ENCODE results near the gene KRTAP5-6.

DNA sequence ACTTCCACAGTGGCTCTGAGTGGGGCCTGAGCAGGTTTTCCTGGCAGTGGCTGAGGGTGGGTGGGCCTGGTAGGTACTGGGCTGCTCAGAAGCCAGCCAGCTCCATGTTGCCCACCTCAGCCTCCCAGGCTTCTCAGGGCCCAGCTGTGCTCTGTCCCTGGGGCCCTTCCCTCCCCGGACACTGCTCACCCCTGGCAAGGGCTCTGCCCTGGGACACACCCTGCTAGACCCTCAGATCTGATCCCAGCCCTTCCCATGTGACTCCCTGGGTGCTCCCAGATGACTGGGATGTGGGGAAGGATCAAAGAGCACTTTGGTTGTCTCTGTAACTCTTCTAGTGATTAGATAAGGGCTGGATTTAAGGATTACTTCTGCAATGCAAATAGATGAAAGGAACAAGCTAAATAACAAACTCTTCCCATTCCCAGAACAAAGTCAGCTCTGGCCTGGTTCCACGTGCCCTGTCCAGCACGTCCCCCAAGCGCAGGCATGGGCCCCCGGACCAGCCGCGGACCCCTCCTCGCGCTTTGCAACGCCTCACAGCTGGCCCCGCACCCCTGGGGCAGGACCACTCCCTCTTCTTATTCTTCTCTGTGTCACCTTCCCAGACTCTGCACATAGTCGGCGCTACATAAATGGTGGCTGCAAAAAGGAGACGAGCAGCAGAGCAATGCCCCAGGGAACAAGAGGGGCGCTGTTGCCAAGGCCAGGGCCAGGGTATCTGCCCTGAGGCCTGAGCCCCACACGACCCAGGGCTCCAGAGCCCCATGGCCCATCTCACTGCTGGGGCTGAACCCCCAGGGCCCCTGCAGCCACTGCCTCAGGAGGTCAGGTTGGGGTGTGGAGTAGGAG, 5.7 kb upstream of the KRTAP5-6 start:
- TF ChIP-seq CHD4 (IDR thresholded peaks at IDR 0.05; ENCODE audit: borderline replicate concordance), result no peak
- no peak for TF ChIP-seq RNF2 (IDR thresholded peaks at IDR 0.05; ENCODE audit: borderline replicate concordance, low read depth)
- TF ChIP-seq, protein P1, sequence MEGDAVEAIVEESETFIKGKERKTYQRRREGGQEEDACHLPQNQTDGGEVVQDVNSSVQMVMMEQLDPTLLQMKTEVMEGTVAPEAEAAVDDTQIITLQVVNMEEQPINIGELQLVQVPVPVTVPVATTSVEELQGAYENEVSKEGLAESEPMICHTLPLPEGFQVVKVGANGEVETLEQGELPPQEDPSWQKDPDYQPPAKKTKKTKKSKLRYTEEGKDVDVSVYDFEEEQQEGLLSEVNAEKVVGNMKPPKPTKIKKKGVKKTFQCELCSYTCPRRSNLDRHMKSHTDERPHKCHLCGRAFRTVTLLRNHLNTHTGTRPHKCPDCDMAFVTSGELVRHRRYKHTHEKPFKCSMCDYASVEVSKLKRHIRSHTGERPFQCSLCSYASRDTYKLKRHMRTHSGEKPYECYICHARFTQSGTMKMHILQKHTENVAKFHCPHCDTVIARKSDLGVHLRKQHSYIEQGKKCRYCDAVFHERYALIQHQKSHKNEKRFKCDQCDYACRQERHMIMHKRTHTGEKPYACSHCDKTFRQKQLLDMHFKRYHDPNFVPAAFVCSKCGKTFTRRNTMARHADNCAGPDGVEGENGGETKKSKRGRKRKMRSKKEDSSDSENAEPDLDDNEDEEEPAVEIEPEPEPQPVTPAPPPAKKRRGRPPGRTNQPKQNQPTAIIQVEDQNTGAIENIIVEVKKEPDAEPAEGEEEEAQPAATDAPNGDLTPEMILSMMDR (IDR thresholded peaks at IDR 0.05), result no peak
- TF ChIP-seq CEBPB (IDR thresholded peaks at IDR 0.05), result no peak

Measured in A549 (cell line).